HEK293 (cell line): ENCODE results near the gene CDCA7.

Experiments
- CTCF ChIA-PET: fragments of 350-600 bp; formaldehyde crosslinking; extraction: SDS; loops from one replicate; lab custom pipeline; 2021; ENCODE audit warnings: antibody characterized with exemption; lab: Yijun Ruan, JAX
- POLR2A ChIA-PET: fragments of 300-600 bp; formaldehyde crosslinking; extraction: SDS; loops from one replicate; lab custom pipeline; 2020; ENCODE audit warnings: antibody characterized with exemption, inconsistent platforms; lab: Yijun Ruan, JAX
- H3K27ac ChIP-seq: fragments of 200-500 bp; sonication (Bioruptor generic); 2 replicates; pipeline ENCODE4 v1.5.1; 2014; ENCODE audit warnings: low read depth, low read length, control low read depth, inconsistent platforms; ENCODE audit errors: extremely low read depth
- H3K36me3 ChIP-seq, 2 experiments: fragments of 200-500 bp in 1 of 2; sonication (Bioruptor generic) in 1 of 2; 1 replicate in 1 of 2; 2 replicates in 1 of 2; pipeline ENCODE4 v1.5.1; 2014 to 2017; ENCODE audit warnings: inconsistent platforms in 2 of 2, low read length in 2 of 2; ENCODE audit not compliant: control insufficient read depth in 2 of 2, insufficient read depth in 1 of 2
- H3K4me1 ChIP-seq: fragments of 200-500 bp; sonication (Bioruptor generic); 2 replicates; pipeline ENCODE4 v1.5.1; 2014; ENCODE audit warnings: mild to moderate bottlenecking, low read length, inconsistent platforms; ENCODE audit not compliant: control insufficient read depth, insufficient read depth
- H3K4me3 ChIP-seq: 2 replicates; pipeline ENCODE4 v1.5.1; 2011; ENCODE audit warnings: low read depth, mild to moderate bottlenecking, control low read depth, low read length, moderate library complexity
- H3K9me3 ChIP-seq: fragments of 200-500 bp; sonication (Bioruptor generic); 2 replicates; pipeline ENCODE4 v1.5.1; 2014; ENCODE audit warnings: low read depth, low read length, inconsistent platforms; ENCODE audit not compliant: control insufficient read depth, insufficient read depth
- BCL11A ChIP-seq: fragments of 450-650 bp; formaldehyde crosslinking; IDR thresholded peaks from 2 replicates; pipeline ENCODE4 v1.5.1; 2016; ENCODE audit warnings: low read depth, missing biosample characterization, missing genetic modification characterization
- GFI1B ChIP-seq: fragments of 450-650 bp; formaldehyde crosslinking; IDR thresholded peaks from 2 replicates; pipeline ENCODE4 v1.5.1; 2016; ENCODE audit warnings: missing biosample characterization, missing genetic modification characterization
- KLF1 ChIP-seq: fragments of 450-650 bp; formaldehyde crosslinking; IDR thresholded peaks from 2 replicates; pipeline ENCODE4 v1.5.1; 2016; ENCODE audit warnings: missing biosample characterization, missing genetic modification characterization
- MEIS1 ChIP-seq: sonication (generic); formaldehyde crosslinking; IDR thresholded peaks from 2 replicates; pipeline ENCODE4 v1.8.1; 2022; ENCODE audit warnings: missing genetic modification reagents, mild to moderate bottlenecking, borderline replicate concordance
- OSR2 ChIP-seq: fragments of 450-650 bp; formaldehyde crosslinking; IDR thresholded peaks from 2 replicates; pipeline ENCODE4 v1.5.1; 2016; ENCODE audit warnings: missing biosample characterization, missing genetic modification characterization
- PRDM1 ChIP-seq: fragments of 450-650 bp; formaldehyde crosslinking; IDR thresholded peaks from 2 replicates; pipeline ENCODE4; 2016; ENCODE audit warnings: missing biosample characterization, missing genetic modification characterization
- SALL2 ChIP-seq: fragments of 450-650 bp; formaldehyde crosslinking; IDR thresholded peaks from 2 replicates; pipeline ENCODE4 v1.5.0; 2017; ENCODE audit warnings: missing biosample characterization, mild to moderate bottlenecking, missing genetic modification characterization, borderline replicate concordance
- SP2 ChIP-seq: fragments of 450-650 bp; formaldehyde crosslinking; IDR thresholded peaks from 2 replicates; pipeline ENCODE4 v1.5.1; 2016; ENCODE audit warnings: missing biosample characterization, missing genetic modification characterization
- SP7 ChIP-seq: fragments of 450-650 bp; formaldehyde crosslinking; IDR thresholded peaks from 2 replicates; pipeline ENCODE4 v1.5.1; 2016; ENCODE audit warnings: missing biosample characterization, missing genetic modification characterization
- ZFP41 ChIP-seq: fragments of 450-650 bp; formaldehyde crosslinking; IDR thresholded peaks from 2 replicates; pipeline ENCODE4 v1.5.1; 2016; ENCODE audit warnings: missing biosample characterization, missing genetic modification characterization, borderline replicate concordance
- ZNF146 ChIP-seq: fragments of 450-650 bp; formaldehyde crosslinking; IDR thresholded peaks from 2 replicates; pipeline ENCODE4 v1.5.1; 2016; ENCODE audit warnings: missing biosample characterization, missing genetic modification characterization
- ZNF223 ChIP-seq: fragments of 450-650 bp; formaldehyde crosslinking; IDR thresholded peaks from 2 replicates; pipeline ENCODE4 v1.5.1; 2016; ENCODE audit warnings: missing biosample characterization, missing genetic modification characterization
- ZNF423 ChIP-seq: fragments of 450-650 bp; formaldehyde crosslinking; IDR thresholded peaks from 2 replicates; pipeline ENCODE4 v1.5.1; 2016; ENCODE audit warnings: missing biosample characterization, missing genetic modification characterization
- ZNF621 ChIP-seq: fragments of 450-650 bp; formaldehyde crosslinking; IDR thresholded peaks from 2 replicates; pipeline ENCODE4 v1.5.1; 2017; ENCODE audit warnings: missing biosample characterization, missing genetic modification characterization
- ZNF626 ChIP-seq: fragments of 450-650 bp; sonication (Bioruptor Pico); formaldehyde crosslinking; IDR thresholded peaks from 2 replicates; pipeline ENCODE4 v1.5.1; 2018; ENCODE audit warnings: missing biosample characterization, missing genetic modification characterization, inconsistent platforms
- ZNF777 ChIP-seq: fragments of 450-650 bp; formaldehyde crosslinking; IDR thresholded peaks from 2 replicates; pipeline ENCODE4 v1.5.1; 2017; ENCODE audit warnings: missing biosample characterization, missing genetic modification characterization, borderline replicate concordance
- ZNF791 ChIP-seq: fragments of 450-650 bp; formaldehyde crosslinking; IDR thresholded peaks from 2 replicates; pipeline ENCODE4 v1.5.1; 2016; ENCODE audit warnings: missing biosample characterization, missing genetic modification characterization
- ZNF837 ChIP-seq: fragments of 450-650 bp; formaldehyde crosslinking; IDR thresholded peaks from 2 replicates; pipeline ENCODE4 v1.5.1; 2016; ENCODE audit warnings: missing biosample characterization, missing genetic modification characterization
- TF ChIP-seq, protein P1 (sequence below): fragments of 450-650 bp; formaldehyde crosslinking; IDR thresholded peaks from 2 replicates; pipeline ENCODE4 v1.5.1; 2016; ENCODE audit warnings: missing biosample characterization, missing genetic modification characterization
- TF ChIP-seq, protein P2 (sequence below): fragments of 450-650 bp; formaldehyde crosslinking; IDR thresholded peaks from 2 replicates; pipeline ENCODE4 v1.5.1; 2016; ENCODE audit warnings: missing biosample characterization, missing genetic modification characterization, borderline replicate concordance
- TF ChIP-seq, protein P3 (sequence below): sonication (generic); formaldehyde crosslinking; IDR thresholded peaks from 2 replicates; pipeline ENCODE4 v1.8.1; 2022; ENCODE audit warnings: mild to moderate bottlenecking, moderate library complexity, missing genetic modification reagents
- TF ChIP-seq, protein P4 (sequence below): fragments of 450-650 bp; formaldehyde crosslinking; IDR thresholded peaks from 2 replicates; pipeline ENCODE4 v1.5.1; 2016; ENCODE audit warnings: missing biosample characterization, missing genetic modification characterization
- TF ChIP-seq, protein P5 (sequence below): fragments of 450-650 bp; formaldehyde crosslinking; IDR thresholded peaks from 2 replicates; pipeline ENCODE4 v1.5.1; 2017; ENCODE audit warnings: missing biosample characterization, missing genetic modification characterization
- TF ChIP-seq, protein P6 (sequence below): fragments of 450-650 bp; formaldehyde crosslinking; IDR thresholded peaks from 2 replicates; pipeline ENCODE4 v1.5.1; 2017; ENCODE audit warnings: missing biosample characterization, missing genetic modification characterization

CDCA7 gene

DNA sequence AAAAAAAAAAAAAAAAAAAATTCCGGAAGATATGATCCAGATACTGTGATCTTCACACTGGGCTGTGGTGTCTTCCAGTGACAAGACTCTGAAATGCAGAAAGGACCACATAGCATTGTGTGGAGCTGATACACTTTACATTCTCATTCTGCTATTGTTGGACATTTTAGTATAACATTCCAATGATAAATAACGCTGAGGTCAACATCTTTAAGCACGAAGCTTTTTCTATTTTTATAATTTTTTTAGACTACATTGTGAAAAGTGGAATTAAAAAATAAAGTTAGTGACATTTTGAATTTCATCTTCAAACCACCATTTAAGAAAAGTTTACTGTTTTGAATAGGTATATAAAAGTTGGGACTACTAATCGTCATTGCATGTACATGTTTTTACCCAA, 62.7 kb downstream of the CDCA7 start:
- Histone ChIP-seq H3K9me3 (no peaks in the 10 kb centered on the region), H3K36me3 (no peaks in the 10 kb centered on the region), H3K4me3 (no peak overlapping the region), H3K27ac (no peak overlapping the region), H3K4me1 (peaks cover 6% of the 10 kb centered on the region; the same call in 1 of the 2 replicates)
- ChIA-PET CTCF (interaction anchor here (0.8 to 3.3 kb wide), 2 partner anchors 16 to 937 kb away, joined by 3 to 17 read pairs; no protein-coding TSS in a partner anchor), POLR2A (no interaction called here)
- no peak for TF ChIP-seq PRDM1 (tag by site-specific recombination)
- no peak for TF ChIP-seq SP7 (tag by site-specific recombination)
- no peak for TF ChIP-seq ZNF791 (tag by site-specific recombination)
- no peak for TF ChIP-seq ZNF626
- TF ChIP-seq, protein P1, sequence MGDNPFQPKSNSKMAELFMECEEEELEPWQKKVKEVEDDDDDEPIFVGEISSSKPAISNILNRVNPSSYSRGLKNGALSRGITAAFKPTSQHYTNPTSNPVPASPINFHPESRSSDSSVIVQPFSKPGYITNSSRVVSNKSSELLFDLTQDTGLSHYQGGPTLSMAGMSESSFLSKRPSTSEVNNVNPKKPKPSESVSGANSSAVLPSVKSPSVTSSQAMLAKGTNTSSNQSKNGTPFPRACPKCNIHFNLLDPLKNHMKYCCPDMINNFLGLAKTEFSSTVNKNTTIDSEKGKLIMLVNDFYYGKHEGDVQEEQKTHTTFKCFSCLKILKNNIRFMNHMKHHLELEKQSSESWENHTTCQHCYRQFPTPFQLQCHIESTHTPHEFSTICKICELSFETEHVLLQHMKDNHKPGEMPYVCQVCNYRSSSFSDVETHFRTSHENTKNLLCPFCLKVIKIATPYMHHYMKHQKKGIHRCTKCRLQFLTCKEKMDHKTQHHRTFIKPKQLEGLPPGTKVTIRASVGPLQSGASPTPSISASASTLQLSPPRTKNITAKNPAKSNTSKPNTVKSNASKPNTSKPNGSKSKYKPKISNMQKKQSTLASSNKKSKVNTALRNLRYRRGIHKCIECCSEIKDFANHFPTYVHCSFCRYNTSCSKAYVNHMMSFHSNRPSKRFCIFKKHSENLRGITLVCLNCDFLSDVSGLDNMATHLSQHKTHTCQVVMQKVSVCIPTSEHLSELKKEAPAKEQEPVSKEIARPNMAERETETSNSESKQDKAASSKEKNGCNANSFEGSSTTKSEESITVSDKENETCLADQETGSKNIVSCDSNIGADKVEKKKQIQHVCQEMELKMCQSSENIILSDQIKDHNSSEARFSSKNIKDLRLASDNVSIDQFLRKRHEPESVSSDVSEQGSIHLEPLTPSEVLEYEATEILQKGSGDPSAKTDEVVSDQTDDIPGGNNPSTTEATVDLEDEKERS (tag by site-specific recombination): no peak
- no peak for TF ChIP-seq BCL11A (tag by site-specific recombination)
- TF ChIP-seq ZNF837 (tag by site-specific recombination): no peak
- no peak for TF ChIP-seq SP2 (tag by site-specific recombination)
- TF ChIP-seq, protein P2, sequence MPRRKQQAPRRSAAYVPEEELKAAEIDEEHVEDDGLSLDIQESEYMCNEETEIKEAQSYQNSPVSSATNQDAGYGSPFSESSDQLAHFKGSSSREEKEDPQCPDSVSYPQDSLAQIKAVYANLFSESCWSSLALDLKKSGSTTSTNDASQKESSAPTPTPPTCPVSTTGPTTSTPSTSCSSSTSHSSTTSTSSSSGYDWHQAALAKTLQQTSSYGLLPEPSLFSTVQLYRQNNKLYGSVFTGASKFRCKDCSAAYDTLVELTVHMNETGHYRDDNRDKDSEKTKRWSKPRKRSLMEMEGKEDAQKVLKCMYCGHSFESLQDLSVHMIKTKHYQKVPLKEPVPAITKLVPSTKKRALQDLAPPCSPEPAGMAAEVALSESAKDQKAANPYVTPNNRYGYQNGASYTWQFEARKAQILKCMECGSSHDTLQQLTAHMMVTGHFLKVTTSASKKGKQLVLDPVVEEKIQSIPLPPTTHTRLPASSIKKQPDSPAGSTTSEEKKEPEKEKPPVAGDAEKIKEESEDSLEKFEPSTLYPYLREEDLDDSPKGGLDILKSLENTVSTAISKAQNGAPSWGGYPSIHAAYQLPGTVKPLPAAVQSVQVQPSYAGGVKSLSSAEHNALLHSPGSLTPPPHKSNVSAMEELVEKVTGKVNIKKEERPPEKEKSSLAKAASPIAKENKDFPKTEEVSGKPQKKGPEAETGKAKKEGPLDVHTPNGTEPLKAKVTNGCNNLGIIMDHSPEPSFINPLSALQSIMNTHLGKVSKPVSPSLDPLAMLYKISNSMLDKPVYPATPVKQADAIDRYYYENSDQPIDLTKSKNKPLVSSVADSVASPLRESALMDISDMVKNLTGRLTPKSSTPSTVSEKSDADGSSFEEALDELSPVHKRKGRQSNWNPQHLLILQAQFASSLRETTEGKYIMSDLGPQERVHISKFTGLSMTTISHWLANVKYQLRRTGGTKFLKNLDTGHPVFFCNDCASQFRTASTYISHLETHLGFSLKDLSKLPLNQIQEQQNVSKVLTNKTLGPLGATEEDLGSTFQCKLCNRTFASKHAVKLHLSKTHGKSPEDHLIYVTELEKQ (tag by site-specific recombination): no peak
- no peak for TF ChIP-seq SALL2
- TF ChIP-seq ZNF777 (tag by site-specific recombination): no peak
- no peak for TF ChIP-seq ZFP41 (tag by site-specific recombination)
- no peak for TF ChIP-seq GFI1B (tag by site-specific recombination)
- no peak for TF ChIP-seq MEIS1 (CRISPR knock-in tag)

DNA sequence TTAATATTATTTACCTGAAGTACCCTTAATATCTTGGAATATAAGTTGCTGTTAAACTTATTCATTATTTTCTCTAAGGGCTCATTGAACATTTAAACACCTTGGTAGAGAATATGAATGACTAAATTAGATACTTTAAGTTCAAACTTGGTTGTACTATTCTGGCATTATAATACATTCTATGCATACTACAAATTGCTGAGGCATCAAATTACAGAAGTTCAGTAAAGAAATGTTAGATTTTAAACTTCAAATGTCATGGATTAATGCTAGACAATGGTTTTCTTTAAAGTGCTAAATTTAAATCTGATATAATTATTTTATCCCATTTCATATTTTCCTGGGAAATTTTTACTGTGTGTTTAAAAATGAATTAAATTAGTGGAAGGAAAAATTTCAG, 63.1 kb downstream of the CDCA7 start:
- ChIA-PET POLR2A (no interaction called here), CTCF (interaction anchor here (0.8 kb wide), 1 partner anchor 936 kb away, joined by 3 read pairs; no protein-coding TSS in a partner anchor)
- no peak overlapping the region for H3K27ac ChIP-seq
- peaks cover 6% of the 10 kb centered on the region; the same call in 1 of the 2 replicates for H3K4me1 ChIP-seq
- H3K9me3 ChIP-seq: no peaks in the 10 kb centered on the region
- no peaks in the 10 kb centered on the region for H3K36me3 ChIP-seq
- H3K4me3 ChIP-seq: no peak overlapping the region
- TF ChIP-seq ZNF423 (no peak), ZNF223 (tag by site-specific recombination) (no peak), OSR2 (tag by site-specific recombination) (no peak), KLF1 (tag by site-specific recombination) (no peak), ZNF621 (tag by site-specific recombination) (no peak), ZNF146 (no peak)
- TF ChIP-seq, protein P3, sequence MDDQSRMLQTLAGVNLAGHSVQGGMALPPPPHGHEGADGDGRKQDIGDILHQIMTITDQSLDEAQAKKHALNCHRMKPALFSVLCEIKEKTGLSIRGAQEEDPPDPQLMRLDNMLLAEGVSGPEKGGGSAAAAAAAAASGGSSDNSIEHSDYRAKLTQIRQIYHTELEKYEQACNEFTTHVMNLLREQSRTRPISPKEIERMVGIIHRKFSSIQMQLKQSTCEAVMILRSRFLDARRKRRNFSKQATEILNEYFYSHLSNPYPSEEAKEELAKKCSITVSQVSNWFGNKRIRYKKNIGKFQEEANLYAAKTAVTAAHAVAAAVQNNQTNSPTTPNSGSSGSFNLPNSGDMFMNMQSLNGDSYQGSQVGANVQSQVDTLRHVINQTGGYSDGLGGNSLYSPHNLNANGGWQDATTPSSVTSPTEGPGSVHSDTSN (CRISPR knock-in tag): no peak
- TF ChIP-seq, protein P4, sequence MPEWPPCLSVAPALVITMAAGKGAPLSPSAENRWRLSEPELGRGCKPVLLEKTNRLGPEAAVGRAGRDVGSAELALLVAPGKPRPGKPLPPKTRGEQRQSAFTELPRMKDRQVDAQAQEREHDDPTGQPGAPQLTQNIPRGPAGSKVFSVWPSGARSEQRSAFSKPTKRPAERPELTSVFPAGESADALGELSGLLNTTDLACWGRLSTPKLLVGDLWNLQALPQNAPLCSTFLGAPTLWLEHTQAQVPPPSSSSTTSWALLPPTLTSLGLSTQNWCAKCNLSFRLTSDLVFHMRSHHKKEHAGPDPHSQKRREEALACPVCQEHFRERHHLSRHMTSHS (tag by site-specific recombination): no peak
- TF ChIP-seq, protein P5, sequence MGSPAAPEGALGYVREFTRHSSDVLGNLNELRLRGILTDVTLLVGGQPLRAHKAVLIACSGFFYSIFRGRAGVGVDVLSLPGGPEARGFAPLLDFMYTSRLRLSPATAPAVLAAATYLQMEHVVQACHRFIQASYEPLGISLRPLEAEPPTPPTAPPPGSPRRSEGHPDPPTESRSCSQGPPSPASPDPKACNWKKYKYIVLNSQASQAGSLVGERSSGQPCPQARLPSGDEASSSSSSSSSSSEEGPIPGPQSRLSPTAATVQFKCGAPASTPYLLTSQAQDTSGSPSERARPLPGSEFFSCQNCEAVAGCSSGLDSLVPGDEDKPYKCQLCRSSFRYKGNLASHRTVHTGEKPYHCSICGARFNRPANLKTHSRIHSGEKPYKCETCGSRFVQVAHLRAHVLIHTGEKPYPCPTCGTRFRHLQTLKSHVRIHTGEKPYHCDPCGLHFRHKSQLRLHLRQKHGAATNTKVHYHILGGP (tag by site-specific recombination): no peak
- TF ChIP-seq, protein P6, sequence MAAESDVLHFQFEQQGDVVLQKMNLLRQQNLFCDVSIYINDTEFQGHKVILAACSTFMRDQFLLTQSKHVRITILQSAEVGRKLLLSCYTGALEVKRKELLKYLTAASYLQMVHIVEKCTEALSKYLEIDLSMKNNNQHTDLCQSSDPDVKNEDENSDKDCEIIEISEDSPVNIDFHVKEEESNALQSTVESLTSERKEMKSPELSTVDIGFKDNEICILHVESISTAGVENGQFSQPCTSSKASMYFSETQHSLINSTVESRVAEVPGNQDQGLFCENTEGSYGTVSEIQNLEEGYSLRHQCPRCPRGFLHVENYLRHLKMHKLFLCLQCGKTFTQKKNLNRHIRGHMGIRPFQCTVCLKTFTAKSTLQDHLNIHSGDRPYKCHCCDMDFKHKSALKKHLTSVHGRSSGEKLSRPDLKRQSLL: no peak
